ENCODE results near the gene ERFE.

The ERFE gene

DNA sequence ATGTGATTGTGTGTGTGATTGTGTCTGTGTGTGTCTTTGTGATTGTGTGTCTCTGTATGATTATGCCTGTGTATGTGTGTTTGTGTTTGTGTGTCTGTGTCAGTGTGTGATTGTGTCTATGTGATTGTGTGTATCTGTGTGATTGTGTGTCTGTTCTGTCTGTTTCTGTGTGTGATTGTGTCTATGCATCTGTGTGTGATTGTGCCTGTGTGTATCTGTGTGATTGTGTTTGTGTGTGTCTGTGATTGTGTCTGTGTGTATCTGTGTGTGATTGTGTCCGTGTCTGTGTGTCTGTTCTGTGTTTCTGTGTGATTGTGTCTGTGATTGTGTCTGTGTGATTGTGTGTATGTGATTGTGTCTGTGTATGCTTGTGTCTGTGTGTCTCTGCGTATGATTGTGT lies 32.4 kb upstream of the ERFE start:
- no peak for DNase-seq

DNA sequence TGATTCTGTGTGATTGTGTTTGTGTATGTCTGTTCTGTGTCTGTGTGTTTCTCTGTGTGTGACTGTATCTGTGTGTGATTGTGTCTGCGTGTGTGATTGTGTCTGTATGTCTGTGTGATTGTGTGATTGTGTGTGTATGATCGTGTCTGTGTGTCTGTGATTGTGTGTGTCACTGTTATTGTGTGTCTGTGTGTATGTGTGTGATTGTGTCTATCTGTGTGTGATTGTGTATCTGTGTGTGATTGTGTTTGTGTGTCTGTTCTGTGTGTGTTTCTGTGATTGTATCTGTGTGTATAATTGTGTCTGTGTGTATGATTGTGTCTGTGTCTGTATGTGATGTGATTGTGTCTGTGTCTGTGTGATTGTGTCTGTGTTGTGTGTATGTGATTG lies 32.0 kb upstream of the ERFE start:
- DNase-seq: no peak

DNA sequence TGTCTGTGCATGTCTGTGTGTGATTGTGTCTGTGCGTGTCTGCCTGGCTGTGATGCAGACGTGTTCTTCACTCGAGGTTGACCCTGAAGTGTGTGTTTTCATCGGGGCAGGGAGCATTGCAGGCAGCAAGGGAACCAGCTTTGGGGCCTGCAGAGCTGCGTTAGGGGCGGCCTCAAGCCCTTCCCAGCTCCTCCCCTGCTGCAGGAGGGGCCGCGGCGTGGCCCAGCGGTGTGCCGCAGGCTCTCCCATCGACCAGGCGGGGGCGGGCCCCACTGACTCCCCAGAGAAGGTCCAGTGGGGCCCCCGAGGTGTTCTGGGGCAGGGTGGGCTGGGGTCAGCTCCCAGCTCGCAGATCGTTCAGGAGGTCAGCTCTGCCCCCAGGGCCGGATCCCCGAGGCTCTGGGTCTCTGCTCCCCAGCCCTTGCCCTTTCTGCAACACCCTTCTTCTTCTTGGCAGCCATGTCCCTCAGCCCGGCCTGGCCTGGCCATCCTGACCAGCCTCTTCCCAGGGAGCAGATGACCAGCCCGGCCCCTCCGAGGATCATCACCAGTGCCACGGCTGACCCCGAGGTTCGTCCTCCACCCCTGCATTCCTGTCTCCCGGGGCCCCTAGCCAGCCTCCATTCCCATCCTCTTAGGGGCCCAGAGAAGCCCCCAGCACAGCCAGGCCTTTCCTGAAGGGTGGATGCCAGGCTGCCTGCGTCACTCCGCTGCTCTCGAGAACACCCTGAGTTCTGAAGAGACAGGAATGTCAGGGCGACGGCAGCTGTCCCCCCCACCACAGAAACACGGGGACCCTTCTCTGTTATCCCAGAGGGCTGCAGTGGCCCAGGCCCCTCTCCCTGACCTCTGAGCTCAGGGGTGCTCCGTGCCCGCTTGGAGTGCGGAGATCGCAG lies 31.4 kb upstream of the ERFE start:
- no peak for DNase-seq

DNA sequence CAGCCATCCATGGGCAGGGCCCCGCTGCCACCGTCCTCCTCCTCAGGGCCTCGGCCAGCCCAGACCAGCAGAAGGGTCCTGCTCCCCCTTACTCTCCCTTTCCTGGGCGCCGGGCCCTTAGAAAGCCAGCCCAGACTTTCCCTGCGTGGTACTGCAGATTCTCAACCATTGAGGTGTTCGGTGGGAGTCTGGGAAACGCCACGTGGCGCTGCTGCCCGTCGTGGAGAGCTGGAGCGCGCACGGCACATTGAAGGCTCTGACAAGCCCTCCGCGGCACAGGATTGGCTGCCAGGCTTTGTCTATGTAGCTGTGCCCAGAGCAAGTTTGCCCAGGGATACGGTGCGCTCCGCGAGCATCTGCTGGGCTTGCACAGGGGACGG lies 30.7 kb upstream of the ERFE start:
- DNase-seq: no peak

DNA sequence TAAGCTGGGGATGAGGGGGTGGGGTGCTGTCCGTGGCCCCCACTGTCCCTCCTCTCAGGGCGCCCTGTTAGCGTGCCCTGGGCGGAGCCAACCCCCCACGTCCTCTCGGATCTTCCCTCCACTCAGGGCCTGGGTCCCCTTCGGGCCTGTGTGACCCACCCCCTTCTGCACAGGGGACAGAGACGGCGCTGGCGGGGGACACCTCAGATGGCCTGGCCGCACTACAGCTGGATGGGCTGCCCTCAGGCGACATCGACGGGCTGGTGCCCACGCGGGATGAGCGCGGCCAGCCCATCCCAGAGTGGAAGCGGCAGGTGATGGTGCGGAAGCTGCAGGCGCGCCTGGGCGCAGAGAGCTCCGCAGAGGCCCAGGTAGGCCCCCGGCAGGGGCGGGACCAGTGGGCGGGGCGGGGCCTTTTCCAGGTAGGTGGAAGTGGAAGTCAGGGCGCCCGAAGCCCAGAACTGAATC lies 30.2 kb upstream of the ERFE start:
- no peak for DNase-seq

DNA sequence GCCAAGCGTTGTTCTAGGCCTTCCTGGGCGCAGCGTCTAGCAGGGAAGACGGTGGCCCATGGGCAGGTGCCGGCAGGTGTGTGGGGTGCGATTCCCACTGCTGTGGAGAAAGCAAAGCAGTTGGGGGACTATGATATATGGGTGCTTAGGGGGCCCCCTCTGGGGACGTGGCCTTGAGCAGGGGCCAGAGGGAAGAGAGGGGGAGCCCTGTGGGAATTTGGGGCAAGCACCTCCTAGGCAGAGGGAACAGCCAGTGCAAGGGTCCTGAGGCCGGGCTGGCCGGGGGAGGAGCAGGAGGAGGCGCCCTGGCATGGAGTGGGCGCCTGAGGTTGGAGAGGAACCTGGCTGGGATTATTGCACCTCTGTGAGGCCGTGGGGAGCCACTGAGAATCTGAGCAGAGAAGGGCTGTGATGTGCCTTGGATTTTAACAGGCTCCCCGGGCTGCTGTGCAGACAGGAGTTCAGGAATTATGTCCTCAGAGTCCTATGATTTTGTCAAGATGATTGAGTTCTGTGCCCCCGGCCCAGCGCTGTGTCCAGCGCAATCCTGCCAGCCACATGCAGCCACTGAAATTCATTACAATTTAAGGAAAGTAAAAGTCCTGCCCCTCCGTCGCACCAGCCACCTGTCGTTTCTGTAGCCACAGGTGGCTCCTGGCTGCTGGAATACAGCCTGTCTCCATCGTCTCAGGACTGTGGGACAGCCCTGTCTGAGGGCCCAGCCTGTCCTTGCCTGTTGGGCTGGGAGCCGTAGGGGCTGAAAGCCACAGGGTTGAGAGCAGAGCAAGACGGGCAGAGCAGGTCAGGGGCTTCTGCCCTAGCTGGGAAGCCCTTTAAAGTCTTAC lies 29.4 kb upstream of the ERFE start:
- DNase-seq: no peak

DNA sequence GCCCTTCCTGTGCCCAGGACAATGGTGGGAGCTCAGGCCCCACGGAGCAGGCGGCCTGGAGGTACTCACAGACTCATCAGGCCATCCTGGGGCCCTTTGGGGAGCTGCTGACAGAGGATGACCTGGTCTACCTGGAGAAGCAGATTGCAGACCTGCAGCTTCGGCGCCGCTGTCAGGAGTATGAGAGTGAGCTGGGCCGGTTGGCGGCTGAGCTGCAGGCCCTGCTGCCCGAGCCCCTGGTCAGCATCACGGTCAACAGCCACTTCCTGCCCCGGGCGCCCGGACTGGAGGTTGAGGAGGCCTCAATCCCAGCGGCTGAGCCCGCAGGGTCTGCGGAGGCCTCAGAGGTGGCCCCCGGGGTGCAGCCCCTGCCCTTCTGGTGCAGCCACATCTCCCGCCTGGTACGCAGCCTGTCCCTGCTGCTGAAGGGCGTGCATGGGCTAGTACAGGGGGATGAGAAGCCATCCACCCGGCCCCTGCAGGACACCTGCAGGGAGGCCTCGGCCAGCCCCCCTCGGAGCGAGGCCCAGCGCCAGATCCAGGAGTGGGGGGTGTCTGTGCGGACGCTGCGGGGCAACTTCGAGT lies 28.6 kb upstream of the ERFE start:
- DNase-seq: no peak

DNA sequence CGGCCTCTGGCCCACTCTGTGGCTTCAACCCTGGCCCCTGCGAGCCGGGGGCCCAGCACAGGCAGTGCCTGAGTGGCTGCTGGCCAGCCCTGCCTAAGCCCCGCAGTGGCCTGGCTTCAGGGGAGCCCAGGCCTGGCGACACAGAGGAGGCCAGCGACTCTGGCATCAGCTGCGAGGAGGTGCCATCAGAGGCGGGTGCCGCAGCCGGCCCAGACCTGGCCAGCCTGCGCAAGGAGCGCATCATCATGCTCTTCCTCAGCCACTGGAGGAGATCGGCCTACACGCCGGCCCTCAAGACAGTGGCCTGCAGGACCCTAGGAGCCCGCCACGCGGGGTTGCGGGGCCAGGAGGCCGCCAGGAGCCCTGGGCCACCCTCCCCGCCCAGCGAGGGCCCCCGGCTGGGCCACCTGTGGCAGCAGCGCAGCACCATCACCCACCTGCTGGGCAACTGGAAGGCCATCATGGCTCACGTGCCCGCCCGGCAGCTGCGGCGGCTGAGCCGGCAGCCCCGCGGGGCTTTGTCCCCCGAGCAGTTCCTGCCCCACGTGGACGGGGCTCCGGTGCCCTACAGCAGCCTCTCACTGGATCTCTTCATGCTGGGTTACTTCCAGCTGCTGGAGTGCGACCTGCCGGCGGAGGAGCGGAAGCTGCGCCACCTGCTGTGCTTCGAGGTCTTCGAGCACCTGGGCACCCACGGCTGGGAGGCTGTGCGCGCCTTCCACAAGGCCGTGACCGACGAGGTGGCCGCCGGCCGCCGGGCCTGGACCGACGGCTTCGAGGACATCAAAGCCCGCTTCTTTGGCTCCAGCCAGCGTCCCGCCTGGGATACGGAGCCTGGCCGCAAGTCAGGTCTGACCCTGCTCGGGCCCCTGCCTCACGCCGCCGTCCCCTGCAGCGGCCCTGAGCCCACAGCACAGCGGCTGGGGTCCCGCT lies 27.8 kb upstream of the ERFE start:
- no peak for DNase-seq

DNA sequence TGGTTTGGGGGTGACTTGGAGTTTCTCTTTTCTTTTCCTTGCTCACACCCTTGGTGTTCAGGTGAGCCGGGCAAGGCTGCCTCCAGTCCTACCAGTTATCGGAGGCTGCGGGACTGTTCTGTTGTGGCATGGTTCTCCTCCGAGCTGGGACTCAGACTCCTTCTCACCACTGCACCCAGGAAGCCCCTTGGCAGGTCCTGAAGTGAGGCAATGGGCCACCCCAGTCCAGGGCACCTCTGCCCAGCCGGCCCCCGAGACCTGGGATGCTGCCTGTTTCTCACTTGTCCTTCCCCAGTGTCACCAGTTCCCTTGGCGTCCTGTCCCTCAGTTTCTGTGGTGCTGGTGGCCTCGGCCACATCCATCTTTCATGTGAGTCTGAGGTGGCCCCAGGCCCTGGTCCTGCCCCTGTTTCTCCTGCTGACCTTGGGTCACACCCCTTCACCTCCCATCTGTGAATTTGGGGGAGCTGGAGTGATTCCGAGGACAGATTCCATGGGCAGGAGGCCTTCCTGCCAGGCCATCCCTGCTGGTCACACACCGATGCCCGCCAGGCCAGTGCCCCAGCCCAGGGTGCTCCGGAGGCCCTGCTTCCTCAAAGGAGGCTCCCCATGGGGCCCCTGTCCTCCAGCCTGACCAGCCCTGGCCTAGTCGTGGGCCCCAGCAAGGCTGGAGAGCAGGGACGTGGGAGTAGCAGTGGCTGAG lies 26.9 kb upstream of the ERFE start:
- no peak for DNase-seq

DNA sequence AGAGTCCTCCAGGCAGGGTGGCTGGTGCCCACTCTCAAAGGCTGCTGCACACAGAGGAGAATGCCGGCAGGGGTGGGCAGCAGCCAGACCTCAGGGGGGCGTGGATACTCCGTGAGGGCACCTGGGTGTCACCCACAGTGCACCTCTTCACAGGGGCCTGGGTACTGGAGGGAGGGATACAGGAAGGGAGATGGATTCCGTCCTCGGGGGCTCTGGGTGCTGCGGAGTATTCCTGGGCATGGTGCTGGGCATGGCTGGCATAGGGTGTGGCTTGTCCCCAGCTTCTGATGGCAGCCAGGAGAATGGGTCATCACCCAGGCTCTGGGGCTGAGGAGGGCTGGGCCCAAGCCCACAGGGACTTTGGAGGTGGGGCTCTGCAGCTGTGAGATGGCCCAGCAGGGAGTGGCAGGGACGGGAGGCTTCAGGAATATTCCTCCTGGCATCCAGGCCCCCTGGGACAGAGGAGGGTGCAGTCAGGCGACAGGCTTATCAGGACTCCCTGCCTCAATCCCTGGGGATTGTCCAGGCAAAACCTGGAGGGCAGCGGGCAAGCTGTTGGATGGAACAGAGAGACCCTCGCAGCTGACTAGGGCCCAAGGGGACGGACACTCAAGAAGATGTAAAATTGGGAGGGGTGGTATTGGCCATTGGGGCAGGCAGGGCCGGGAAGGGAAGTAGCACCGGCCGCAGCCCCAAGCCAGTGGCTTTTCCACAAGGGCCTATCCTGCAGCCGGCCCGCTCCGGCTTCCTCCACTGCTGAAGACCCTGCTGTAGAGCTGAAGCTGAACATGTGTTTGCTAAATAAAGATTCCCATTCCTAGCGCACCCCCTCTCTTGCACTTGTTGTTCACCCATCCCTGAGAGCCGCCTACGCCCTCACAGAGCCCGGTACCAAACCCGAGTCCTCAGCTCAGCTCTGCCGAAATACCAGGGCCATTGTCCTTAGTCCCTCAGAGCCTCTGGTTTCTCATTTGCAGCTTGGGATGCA lies 26.0 kb upstream of the ERFE start:
- DNase-seq: no peak

DNA sequence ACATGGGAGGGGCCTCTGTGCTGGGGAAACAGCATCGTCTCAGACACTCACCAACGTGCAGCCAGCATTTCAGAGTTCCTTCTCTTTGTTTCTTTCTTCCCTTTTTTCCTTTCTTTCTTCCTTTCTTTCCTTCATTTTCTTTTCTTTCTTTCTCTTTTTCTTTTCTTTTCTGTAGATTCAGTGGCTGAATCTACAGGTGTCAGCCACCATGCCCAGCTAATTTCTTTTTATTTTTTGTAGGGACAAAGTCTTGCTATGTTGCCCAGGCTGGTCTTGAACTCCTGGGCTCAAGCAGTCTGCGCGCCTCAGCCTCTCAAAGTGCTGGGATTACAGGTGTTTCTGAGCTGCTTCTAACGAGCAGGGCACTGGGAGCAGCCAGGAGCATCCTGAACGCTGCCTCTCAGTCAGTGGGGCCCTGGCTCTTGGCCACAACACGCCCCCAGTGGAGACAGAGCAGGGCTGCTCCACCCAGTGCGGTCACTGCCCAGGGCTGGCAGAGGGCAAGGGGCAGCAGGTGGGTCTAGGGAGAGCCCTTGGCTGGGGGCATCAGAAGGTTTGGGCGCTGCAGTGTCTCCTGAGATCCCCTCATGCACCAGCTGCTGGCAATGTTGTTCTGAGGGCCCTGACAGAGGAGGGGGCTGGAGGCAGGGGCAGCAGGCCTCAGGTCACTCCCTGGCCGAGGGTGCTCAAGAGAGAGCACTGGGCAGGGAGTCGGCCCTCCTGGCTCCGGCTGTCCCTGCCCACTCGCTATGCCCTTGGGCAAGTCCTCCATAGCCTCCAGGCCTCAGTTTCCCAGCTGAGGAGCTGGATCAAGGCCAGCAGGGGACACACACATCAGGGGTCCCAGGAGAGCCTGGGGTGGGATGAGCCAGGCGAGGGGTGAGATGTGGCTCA lies 25.0 kb upstream of the ERFE start:
- no peak for DNase-seq

DNA sequence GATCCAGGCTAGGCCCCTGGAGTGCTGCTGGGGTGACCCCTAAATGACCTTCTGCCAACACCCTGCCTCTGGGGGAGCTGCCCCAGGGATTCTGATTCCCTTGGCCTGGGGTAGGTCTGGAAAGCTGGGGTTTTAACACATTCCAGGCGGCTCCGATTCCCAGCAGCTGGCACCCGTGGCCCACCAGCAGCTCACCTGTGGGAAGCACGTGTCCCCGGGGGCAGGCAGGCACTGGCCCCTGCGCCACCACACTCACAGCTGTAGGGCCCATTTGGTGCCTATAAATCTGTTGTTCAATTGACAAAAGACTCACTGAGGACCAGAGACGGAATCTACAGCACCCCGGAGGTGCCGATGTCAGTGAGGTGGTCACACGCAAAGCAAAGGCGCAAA lies 24.4 kb upstream of the ERFE start:
- DNase-seq: no peak

DNA sequence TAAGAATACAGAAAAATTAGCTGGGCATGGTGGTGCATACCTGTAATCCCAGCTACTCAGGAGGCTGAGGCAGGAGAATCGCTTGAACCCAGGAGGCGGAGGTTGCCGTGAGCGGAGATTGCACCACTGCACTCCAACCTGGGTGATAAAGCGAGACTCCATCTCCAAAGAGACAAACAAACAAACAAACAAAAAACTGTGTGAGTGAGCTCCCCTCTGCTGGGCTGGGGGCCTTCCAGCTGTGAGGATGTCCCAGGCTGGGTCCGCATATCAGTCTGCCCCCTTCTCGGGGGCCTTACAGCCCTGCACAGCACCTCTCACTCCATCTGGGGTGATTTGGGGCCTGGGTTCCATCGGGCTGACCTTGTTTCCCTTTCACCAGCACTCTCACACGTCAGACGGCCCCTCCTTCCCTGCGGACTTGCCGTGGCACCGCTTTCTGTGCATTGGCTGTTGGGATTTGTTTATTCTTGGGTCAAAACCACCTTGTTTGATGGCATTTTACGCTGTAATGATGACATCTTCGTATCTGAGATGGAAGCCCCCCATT lies 23.1 kb upstream of the ERFE start:
- DNase-seq: no peak

DNA sequence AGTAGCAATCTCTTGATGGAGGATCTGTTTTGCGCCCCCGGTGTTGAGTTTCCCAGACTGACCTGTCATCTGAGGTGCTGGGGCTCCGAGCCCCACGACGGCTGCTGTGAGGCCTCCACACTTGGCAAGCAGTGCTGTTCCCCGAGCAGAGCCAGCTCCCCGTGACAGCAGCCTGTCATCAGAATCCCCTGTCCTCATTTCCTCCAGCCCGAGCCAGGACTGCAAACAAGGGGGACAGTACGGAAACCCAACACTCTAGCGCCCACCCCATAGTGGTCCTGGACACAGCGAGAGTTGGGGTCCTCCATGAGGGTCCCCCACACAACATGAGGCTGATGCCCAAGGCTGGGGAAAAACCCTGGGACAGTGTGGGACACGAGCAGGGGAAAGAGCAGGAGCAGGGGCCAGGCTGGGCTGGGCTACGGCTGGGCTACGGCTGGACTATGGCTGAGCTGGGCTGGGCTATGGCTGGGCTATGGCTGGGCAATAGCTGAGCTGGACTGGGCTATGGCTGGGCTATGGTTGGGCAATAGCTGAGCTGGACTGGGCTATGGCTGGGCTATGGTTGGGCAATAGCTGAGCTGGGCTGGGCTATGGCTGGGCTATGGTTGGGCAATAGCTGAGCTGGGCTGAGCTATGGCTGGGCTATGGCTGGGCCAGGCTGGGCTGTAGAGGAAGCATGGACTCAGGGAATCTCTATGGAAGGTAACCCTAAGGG lies 21.8 kb upstream of the ERFE start:
- DNase-seq: no peak

DNA sequence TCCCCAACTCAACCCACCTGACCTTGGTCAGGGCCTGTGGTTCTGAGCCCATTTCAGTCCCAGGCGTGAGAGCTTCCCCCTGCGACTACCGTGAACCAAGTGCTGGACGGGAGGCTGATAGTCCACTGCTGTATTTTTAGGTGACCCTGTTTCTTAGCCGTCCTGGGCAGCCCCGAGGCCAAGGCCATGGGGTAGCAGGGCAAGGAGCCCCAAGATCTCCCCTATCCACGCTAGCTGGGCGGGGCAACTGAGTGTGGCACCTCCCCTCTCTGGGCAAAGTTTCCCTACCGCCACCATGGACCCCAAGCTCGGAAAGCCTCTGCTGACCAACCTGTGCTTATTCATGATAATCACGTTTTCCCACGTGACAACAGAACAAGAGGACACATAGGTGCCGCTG lies 20.9 kb upstream of the ERFE start:
- no peak for DNase-seq

DNA sequence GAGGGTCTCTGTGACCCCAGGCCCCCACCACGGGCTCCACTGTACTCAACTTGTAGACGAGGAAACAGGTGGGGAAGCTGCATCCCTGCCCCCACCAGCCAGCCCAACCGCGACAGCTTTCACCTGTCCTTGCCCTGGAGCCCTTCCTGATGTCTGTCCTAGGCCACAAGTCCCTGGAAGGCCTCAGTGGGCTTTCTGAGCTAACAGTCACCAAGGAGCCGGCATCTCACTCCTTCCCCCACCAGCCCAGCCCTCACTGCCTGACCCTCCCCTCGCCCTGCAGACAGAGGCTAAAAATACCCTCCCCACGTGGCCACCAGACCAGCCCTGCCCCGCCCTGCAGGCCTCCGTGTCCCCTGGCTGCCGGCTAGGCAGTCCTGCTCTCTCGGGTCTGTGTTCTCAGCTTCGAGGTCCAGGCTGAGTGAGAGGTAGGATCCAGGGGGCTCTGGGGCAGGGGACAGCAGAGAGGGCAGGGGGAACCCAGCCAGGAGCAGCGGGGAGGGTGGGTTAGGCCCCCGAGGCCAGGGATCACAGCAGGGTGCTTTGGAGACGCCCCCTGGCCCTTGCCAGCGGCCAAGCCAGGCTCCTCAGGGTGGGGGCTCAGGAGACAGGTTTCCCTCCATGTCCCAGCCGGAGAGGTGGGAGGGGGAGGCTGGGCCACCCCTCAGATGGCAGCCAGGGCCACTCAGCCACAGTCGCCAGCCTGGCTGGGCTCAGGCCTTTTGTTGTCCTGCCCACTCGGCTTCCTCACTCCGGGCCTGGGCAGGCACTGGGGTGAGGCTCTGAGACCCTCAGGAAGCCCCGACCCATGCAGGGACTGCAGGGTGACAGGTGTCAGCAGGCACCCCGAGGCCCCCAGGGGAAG lies 20.2 kb upstream of the ERFE start, which contains the start of gene KLHL30:
KLHL30 (plus strand) TSS at position 338 of the 865 bp plus-strand sequence. CDS start 2,087 bp downstream, outside the sequence.
- DNase-seq: no peak

Measured in NCI-H1694 (cell line).